NCI-H524 (cell line): ENCODE data around the gene AKR1C2.
"Not testable (repeated sequence)": the region's sequence is repeated elsewhere in the genome, so short reads cannot be mapped to it uniquely, and the experiment has no call there.

ENCODE experiments used
- DNase-seq, 2 experiments: peaks; one replicate each; lab custom pipeline; 2025; lab: John Stamatoyannopoulos, UW

Gene AKR1C2

GRCh38 chr10:5003127-5004029, at the start of gene AKR1C2:
Gene AKR1C2 (minus strand): TSS chr10:5003857. CDS start chr10:5003835, 22 bp downstream.
- not testable (repeated sequence) for DNase-seq

- not testable (repeated sequence) for DNase-seq
Observed at GRCh38 chr10:5052951-5053500, 49.4 kb upstream of the AKR1C2 start.

GRCh38 chr10:5047912-5048628, 44.4 kb upstream of the AKR1C2 start:
- no peak for DNase-seq

GRCh38 chr10:5047055-5047454, 43.4 kb upstream of the AKR1C2 start:
- DNase-seq: not testable (repeated sequence)

GRCh38 chr10:5046410-5046809, 42.8 kb upstream of the AKR1C2 start:
- no peak for DNase-seq

GRCh38 chr10:5045095-5045494, 41.4 kb upstream of the AKR1C2 start:
- DNase-seq: no peak

GRCh38 chr10:5043716-5044115, 40.1 kb upstream of the AKR1C2 start:
- DNase-seq: no peak

GRCh38 chr10:5042922-5043321, 39.3 kb upstream of the AKR1C2 start:
- DNase-seq: no peak

GRCh38 chr10:5041471-5042023, 37.9 kb upstream of the AKR1C2 start:
- DNase-seq: no peak

GRCh38 chr10:5040781-5041470, 37.3 kb upstream of the AKR1C2 start:
- peak in 1 of 2 experiments; percentile 2 for DNase-seq

GRCh38 chr10:5040010-5040673, 36.5 kb upstream of the AKR1C2 start:
- no peak for DNase-seq

GRCh38 chr10:5038733-5039132, 35.1 kb upstream of the AKR1C2 start:
- DNase-seq: no peak

GRCh38 chr10:5038101-5038500, 34.4 kb upstream of the AKR1C2 start:
- DNase-seq: no peak

- no peak for DNase-seq
Observed at GRCh38 chr10:5036511-5036910, 32.9 kb upstream of the AKR1C2 start.

GRCh38 chr10:5035356-5035755, 31.7 kb upstream of the AKR1C2 start:
- DNase-seq: no peak

- DNase-seq: no peak
Observed at GRCh38 chr10:5034588-5034987, 30.9 kb upstream of the AKR1C2 start.

- no peak for DNase-seq
Observed at GRCh38 chr10:5033061-5033778, 29.6 kb upstream of the AKR1C2 start.

- not testable (repeated sequence) for DNase-seq
Observed at GRCh38 chr10:5032444-5032843, 28.8 kb upstream of the AKR1C2 start.

- DNase-seq: not testable (repeated sequence)
Observed at GRCh38 chr10:5031588-5031987, 27.9 kb upstream of the AKR1C2 start.

GRCh38 chr10:5030989-5031388, 27.3 kb upstream of the AKR1C2 start:
- DNase-seq: no peak

- DNase-seq: not testable (repeated sequence)
Observed at GRCh38 chr10:5025461-5025881, 21.8 kb upstream of the AKR1C2 start.
